Measurements from ENCODE around the gene LUC7L. TPM values are rescaled to one million over a fixed set of nuclear protein-coding genes. Genes with fewer than 3 reads are reported as not detected.
"Not testable (repeated sequence)": the region's sequence is repeated elsewhere in the genome, so short reads cannot be mapped to it uniquely, and the experiment has no call there.

Gene LUC7L
- total and polyA plus RNA-seq, 9 donors, result 56.6 to 112 (median 73.5) TPM

DNA sequence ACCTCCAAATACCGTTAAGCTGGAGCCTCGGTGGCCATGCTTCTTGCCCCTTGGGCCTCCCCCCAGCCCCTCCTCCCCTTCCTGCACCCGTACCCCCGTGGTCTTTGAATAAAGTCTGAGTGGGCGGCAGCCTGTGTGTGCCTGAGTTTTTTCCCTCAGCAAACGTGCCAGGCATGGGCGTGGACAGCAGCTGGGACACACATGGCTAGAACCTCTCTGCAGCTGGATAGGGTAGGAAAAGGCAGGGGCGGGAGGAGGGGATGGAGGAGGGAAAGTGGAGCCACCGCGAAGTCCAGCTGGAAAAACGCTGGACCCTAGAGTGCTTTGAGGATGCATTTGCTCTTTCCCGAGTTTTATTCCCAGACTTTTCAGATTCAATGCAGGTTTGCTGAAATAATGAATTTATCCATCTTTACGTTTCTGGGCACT, 51.8 kb downstream of the LUC7L start:
- TF ChIP-seq, protein P1, sequence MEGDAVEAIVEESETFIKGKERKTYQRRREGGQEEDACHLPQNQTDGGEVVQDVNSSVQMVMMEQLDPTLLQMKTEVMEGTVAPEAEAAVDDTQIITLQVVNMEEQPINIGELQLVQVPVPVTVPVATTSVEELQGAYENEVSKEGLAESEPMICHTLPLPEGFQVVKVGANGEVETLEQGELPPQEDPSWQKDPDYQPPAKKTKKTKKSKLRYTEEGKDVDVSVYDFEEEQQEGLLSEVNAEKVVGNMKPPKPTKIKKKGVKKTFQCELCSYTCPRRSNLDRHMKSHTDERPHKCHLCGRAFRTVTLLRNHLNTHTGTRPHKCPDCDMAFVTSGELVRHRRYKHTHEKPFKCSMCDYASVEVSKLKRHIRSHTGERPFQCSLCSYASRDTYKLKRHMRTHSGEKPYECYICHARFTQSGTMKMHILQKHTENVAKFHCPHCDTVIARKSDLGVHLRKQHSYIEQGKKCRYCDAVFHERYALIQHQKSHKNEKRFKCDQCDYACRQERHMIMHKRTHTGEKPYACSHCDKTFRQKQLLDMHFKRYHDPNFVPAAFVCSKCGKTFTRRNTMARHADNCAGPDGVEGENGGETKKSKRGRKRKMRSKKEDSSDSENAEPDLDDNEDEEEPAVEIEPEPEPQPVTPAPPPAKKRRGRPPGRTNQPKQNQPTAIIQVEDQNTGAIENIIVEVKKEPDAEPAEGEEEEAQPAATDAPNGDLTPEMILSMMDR (IDR thresholded peaks at IDR 0.05), result no peak
- WGBS, 3 donors, result 1 to 3% (median 1%) methylated on average over 13 of the region's 13 CpGs
- Histone ChIP-seq H3K36me3 (no peaks in the 10 kb centered on the region), H3K4me3 (no peak overlapping the region), H3K4me1 (ENCODE audit: insufficient read depth) (peaks cover 8% of the 10 kb centered on the region), H3K27me3 (peaks cover 2% of the 10 kb centered on the region), H3K9me3 (no peaks in the 10 kb centered on the region), H3K27ac (no peak overlapping the region)
- no peak for DNase-seq
- intact Hi-C loops (cut with DNase I), result no loop called here

DNA sequence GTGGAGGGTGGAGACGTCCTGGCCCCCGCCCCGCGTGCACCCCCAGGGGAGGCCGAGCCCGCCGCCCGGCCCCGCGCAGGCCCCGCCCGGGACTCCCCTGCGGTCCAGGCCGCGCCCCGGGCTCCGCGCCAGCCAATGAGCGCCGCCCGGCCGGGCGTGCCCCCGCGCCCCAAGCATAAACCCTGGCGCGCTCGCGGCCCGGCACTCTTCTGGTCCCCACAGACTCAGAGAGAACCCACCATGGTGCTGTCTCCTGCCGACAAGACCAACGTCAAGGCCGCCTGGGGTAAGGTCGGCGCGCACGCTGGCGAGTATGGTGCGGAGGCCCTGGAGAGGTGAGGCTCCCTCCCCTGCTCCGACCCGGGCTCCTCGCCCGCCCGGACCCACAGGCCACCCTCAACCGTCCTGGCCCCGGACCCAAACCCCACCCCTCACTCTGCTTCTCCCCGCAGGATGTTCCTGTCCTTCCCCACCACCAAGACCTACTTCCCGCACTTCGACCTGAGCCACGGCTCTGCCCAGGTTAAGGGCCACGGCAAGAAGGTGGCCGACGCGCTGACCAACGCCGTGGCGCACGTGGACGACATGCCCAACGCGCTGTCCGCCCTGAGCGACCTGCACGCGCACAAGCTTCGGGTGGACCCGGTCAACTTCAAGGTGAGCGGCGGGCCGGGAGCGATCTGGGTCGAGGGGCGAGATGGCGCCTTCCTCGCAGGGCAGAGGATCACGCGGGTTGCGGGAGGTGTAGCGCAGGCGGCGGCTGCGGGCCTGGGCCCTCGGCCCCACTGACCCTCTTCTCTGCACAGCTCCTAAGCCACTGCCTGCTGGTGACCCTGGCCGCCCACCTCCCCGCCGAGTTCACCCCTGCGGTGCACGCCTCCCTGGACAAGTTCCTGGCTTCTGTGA, 52.5 kb downstream of the LUC7L start, which contains the start of gene HBA1:
HBA1 (plus strand) TSS at position 204 of the 906 bp plus-strand sequence; CDS start at position 241, 37 bp downstream.
- H3K36me3 ChIP-seq; H3K9me3 ChIP-seq; H3K27ac ChIP-seq; H3K4me1 ChIP-seq (ENCODE audit: insufficient read depth); intact Hi-C loops (cut with DNase I); H3K27me3 ChIP-seq; H3K4me3 ChIP-seq; DNase-seq: not testable (repeated sequence)
- WGBS, 3 donors, result 1 to 2% (median 1%) methylated on average over 11 to 30 of the region's 88 CpGs

GRCh38 chr16:176006-176405, 53.2 kb downstream of the LUC7L start:
- H3K9me3 ChIP-seq; H3K27ac ChIP-seq; H3K4me3 ChIP-seq; H3K4me1 ChIP-seq (ENCODE audit: insufficient read depth); intact Hi-C loops (cut with DNase I); H3K36me3 ChIP-seq; DNase-seq; H3K27me3 ChIP-seq: not testable (repeated sequence)
- WGBS, 3 donors, result 0 to 1% methylated on average over 2 to 25 of the region's 39 CpGs; no CpG with 5 or more reads in 1 of the 3 donors

DNA sequence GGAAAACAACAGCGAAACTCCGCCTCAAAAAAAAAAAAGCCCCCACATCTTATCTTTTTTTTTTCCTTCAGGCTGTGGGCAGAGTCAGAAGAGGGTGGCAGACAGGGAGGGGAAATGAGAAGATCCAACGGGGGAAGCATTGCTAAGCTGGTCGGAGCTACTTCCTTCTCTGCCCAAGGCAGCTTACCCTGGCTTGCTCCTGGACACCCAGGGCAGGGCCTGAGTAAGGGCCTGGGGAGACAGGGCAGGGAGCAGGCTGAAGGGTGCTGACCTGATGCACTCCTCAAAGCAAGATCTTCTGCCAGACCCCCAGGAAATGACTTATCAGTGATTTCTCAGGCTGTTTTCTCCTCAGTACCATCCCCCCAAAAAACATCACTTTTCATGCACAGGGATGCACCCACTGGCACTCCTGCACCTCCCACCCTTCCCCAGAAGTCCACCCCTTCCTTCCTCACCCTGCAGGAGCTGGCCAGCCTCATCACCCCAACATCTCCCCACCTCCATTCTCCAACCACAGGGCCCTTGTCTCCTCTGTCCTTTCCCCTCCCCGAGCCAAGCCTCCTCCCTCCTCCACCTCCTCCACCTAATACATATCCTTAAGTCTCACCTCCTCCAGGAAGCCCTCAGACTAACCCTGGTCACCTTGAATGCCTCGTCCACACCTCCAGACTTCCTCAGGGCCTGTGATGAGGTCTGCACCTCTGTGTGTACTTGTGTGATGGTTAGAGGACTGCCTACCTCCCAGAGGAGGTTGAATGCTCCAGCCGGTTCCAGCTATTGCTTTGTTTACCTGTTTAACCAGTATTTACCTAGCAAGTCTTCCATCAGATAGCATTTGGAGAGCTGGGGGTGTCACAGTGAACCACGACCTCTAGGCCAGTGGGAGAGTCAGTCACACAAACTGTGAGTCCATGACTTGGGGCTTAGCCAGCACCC, 54.0 kb downstream of the LUC7L start:
- peaks cover 2% of the 10 kb centered on the region for H3K27me3 ChIP-seq
- intact Hi-C loops (cut with DNase I), result no loop called here
- no peaks in the 10 kb centered on the region for H3K9me3 ChIP-seq
- no peak overlapping the region for H3K27ac ChIP-seq
- TF ChIP-seq, protein P1 (IDR thresholded peaks at IDR 0.05), result no peak
- no peak for TF ChIP-seq POLR2A (IDR thresholded peaks at IDR 0.05)
- no peak for TF ChIP-seq EP300 (IDR thresholded peaks at IDR 0.05)
- no peak overlapping the region for H3K4me3 ChIP-seq
- DNase-seq, result no peak
- no peaks in the 10 kb centered on the region for H3K4me1 ChIP-seq (ENCODE audit: insufficient read depth)
- 25 to 31% (median 30%) methylated on average over 8 of the region's 8 CpGs for WGBS, 3 donors
- no peaks in the 10 kb centered on the region for H3K36me3 ChIP-seq

- H3K27ac ChIP-seq; H3K27me3 ChIP-seq; intact Hi-C loops (cut with DNase I); H3K4me3 ChIP-seq; H3K4me1 ChIP-seq (ENCODE audit: insufficient read depth); H3K36me3 ChIP-seq; H3K9me3 ChIP-seq: not testable (repeated sequence)
- whole genome bisulfite sequencing, 3 donors, result 8 to 11% (median 8%) methylated on average over 6 to 9 of the region's 13 CpGs
- peak in 1 of 5 donors; percentile 28 for DNase-seq
These were observed 55.1 kb downstream of the LUC7L start for GRCh38 chr16:173928-174769.

DNA sequence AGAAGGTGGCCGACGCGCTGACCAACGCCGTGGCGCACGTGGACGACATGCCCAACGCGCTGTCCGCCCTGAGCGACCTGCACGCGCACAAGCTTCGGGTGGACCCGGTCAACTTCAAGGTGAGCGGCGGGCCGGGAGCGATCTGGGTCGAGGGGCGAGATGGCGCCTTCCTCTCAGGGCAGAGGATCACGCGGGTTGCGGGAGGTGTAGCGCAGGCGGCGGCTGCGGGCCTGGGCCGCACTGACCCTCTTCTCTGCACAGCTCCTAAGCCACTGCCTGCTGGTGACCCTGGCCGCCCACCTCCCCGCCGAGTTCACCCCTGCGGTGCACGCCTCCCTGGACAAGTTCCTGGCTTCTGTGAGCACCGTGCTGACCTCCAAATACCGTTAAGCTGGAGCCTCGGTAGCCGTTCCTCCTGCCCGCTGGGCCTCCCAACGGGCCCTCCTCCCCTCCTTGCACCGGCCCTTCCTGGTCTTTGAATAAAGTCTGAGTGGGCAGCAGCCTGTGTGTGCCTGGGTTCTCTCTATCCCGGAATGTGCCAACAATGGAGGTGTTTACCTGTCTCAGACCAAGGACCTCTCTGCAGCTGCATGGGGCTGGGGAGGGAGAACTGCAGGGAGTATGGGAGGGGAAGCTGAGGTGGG, 55.9 kb downstream of the LUC7L start:
- H3K9me3 ChIP-seq; H3K4me3 ChIP-seq; intact Hi-C loops (cut with DNase I); H3K27ac ChIP-seq; H3K36me3 ChIP-seq; H3K27me3 ChIP-seq; H3K4me1 ChIP-seq (ENCODE audit: insufficient read depth); DNase-seq: not testable (repeated sequence)
- 1 to 8% (median 7%) methylated on average over 10 to 26 of the region's 44 CpGs for WGBS, 3 donors

GRCh38 chr16:172374-172941, 56.8 kb downstream of the LUC7L start, which contains the start of gene HBA2:
Gene HBA2, plus strand, starts transcription at chr16:172876. Its CDS starts 37 bp downstream, at chr16:172913.
- intact Hi-C loops (cut with DNase I); H3K36me3 ChIP-seq; H3K4me1 ChIP-seq (ENCODE audit: insufficient read depth); H3K4me3 ChIP-seq; H3K27ac ChIP-seq; DNase-seq; H3K27me3 ChIP-seq; H3K9me3 ChIP-seq: not testable (repeated sequence)
- WGBS, 3 donors, result no CpG with 5 or more reads among the region's 74 CpGs

Data from ovary (tissue), 9 donors.